HG03378 (cell line): ENCODE results near the gene TAB2.
A peak's percentile ranks its signal among the peaks of the same experiment; 100 is the strongest.
"Not testable (repeated sequence)": the region's sequence is repeated elsewhere in the genome, so short reads cannot be mapped to it uniquely, and the experiment has no call there.

Experiments used
- ATAC-seq: cut with Tn5 transposase; IDR thresholded peaks from one replicate; pipeline ENCODE4 v1.9.1; 2021; ENCODE audit warnings: mild to moderate bottlenecking, moderate library complexity; ENCODE audit not compliant: unreplicated experiment

The TAB2 gene

GRCh38 chr6:149332602-149333265 is 15.2 kb downstream of the TAB2 start:
- ATAC-seq: no peak

GRCh38 chr6:149333266-149333620 is 15.7 kb downstream of the TAB2 start:
- ATAC-seq: no peak

GRCh38 chr6:149334201-149334600 is 16.7 kb downstream of the TAB2 start:
- no peak for ATAC-seq

GRCh38 chr6:149334682-149335160 is 17.2 kb downstream of the TAB2 start:
- peak; percentile 68 for ATAC-seq

- no peak for ATAC-seq
These were observed 18.6 kb downstream of the TAB2 start for GRCh38 chr6:149335924-149336608.

GRCh38 chr6:149336609-149336928 is 19.1 kb downstream of the TAB2 start:
- peak; percentile 37 for ATAC-seq

GRCh38 chr6:149337320-149337719 is 19.8 kb downstream of the TAB2 start:
- no peak for ATAC-seq

- ATAC-seq: no peak
These were observed 22.7 kb downstream of the TAB2 start for GRCh38 chr6:149340200-149340599.

GRCh38 chr6:149342525-149342924 is 25.0 kb downstream of the TAB2 start:
- ATAC-seq: peak; percentile 76

GRCh38 chr6:149343501-149343900 is 26.0 kb downstream of the TAB2 start:
- ATAC-seq: no peak

- no peak for ATAC-seq
These were observed 28.6 kb downstream of the TAB2 start for GRCh38 chr6:149346078-149346477.

GRCh38 chr6:149347067-149347466 is 29.6 kb downstream of the TAB2 start:
- no peak for ATAC-seq

GRCh38 chr6:149349279-149349678 is 31.8 kb downstream of the TAB2 start:
- ATAC-seq: not testable (repeated sequence)

- ATAC-seq: no peak
These were observed 36.5 kb downstream of the TAB2 start for GRCh38 chr6:149354009-149354408.

GRCh38 chr6:149356081-149356750 is 38.7 kb downstream of the TAB2 start:
- ATAC-seq: no peak

GRCh38 chr6:149357726-149358538 is 40.4 kb downstream of the TAB2 start:
- no peak for ATAC-seq

- ATAC-seq: no peak
These were observed 41.9 kb downstream of the TAB2 start for GRCh38 chr6:149359440-149359839.

- no peak for ATAC-seq
These were observed 43.0 kb downstream of the TAB2 start for GRCh38 chr6:149360536-149360935.

GRCh38 chr6:149362289-149362688 is 44.8 kb downstream of the TAB2 start:
- no peak for ATAC-seq

GRCh38 chr6:149363154-149363553 is 45.6 kb downstream of the TAB2 start:
- ATAC-seq: no peak

GRCh38 chr6:149364557-149364956 is 47.0 kb downstream of the TAB2 start:
- ATAC-seq: no peak
